ENCODE measurements around the gene DBT.
"Not testable (repeated sequence)": the region's sequence is repeated elsewhere in the genome, so short reads cannot be mapped to it uniquely, and the experiment has no call there.

The DBT gene

GRCh38 chr1:100265562-100265930 is 15.9 kb upstream of the DBT start:
- H3K4me3 ChIP-seq (ENCODE audit: low read depth, low read length): peak overlapping the region; percentile 97
- TF ChIP-seq CTCF (IDR thresholded peaks at IDR 0.05; ENCODE audit: low read depth, low read length): no peak

- not testable (repeated sequence) for H3K4me3 ChIP-seq (ENCODE audit: low read depth, low read length)
These were observed 14.4 kb upstream of the DBT start for GRCh38 chr1:100264081-100264480.

- TF ChIP-seq CTCF (IDR thresholded peaks at IDR 0.05; ENCODE audit: low read depth, low read length): no peak
- H3K4me3 ChIP-seq (ENCODE audit: low read depth, low read length): no peak overlapping the region
These were observed 12.1 kb upstream of the DBT start for GRCh38 chr1:100261686-100262085.

GRCh38 chr1:100258427-100258826 is 8.8 kb upstream of the DBT start:
- not testable (repeated sequence) for H3K4me3 ChIP-seq (ENCODE audit: low read depth, low read length)

GRCh38 chr1:100256273-100256672 is 6.6 kb upstream of the DBT start:
- not testable (repeated sequence) for H3K4me3 ChIP-seq (ENCODE audit: low read depth, low read length)

- H3K4me3 ChIP-seq (ENCODE audit: low read depth, low read length): no peak overlapping the region
- TF ChIP-seq CTCF (IDR thresholded peaks at IDR 0.05; ENCODE audit: low read depth, low read length): no peak
These were observed 3.9 kb upstream of the DBT start for GRCh38 chr1:100253552-100253951.

GRCh38 chr1:100252901-100253300 is 3.3 kb upstream of the DBT start:
- no peak for TF ChIP-seq CTCF (IDR thresholded peaks at IDR 0.05; ENCODE audit: low read depth, low read length)
- H3K4me3 ChIP-seq (ENCODE audit: low read depth, low read length): no peak overlapping the region

- no peak for TF ChIP-seq CTCF (IDR thresholded peaks at IDR 0.05; ENCODE audit: low read depth, low read length)
- no peak overlapping the region for H3K4me3 ChIP-seq (ENCODE audit: low read depth, low read length)
These were observed 1.2 kb upstream of the DBT start for GRCh38 chr1:100250807-100251206.

- no peak for TF ChIP-seq CTCF (IDR thresholded peaks at IDR 0.05; ENCODE audit: low read depth, low read length)
- peak overlapping the region; percentile 95 for H3K4me3 ChIP-seq (ENCODE audit: low read depth, low read length)
These were observed 630 bp upstream of the DBT start for GRCh38 chr1:100250264-100250663.
